NCI-H2196 (cell line): ENCODE data around the gene C10orf143.

Experiments used
- DNase-seq: peaks from one replicate; lab custom pipeline; 2025; ENCODE audit not compliant: unreplicated experiment; lab: John Stamatoyannopoulos, UW

Gene C10orf143

GRCh38 chr10:130016993-130017630, 93.5 kb downstream of the C10orf143 start:
- no peak for DNase-seq

GRCh38 chr10:130016095-130016494, 94.5 kb downstream of the C10orf143 start:
- no peak for DNase-seq

GRCh38 chr10:130015075-130015695, 95.4 kb downstream of the C10orf143 start:
- no peak for DNase-seq

- DNase-seq: no peak
Observed at GRCh38 chr10:130014263-130015074, 96.2 kb downstream of the C10orf143 start.
